ENCODE results near the gene PCDHA4. TPM values are rescaled to one million over a fixed set of nuclear protein-coding genes. Genes with fewer than 3 reads are reported as not detected.
A peak's percentile ranks its signal among the peaks of the same experiment; 100 is the strongest.
"Not testable (repeated sequence)": the region's sequence is repeated elsewhere in the genome, so short reads cannot be mapped to it uniquely, and the experiment has no call there.

Gene PCDHA4
- total and polyA plus RNA-seq, 2 donors (not counting 1 experiment from before 2014, with no cell fraction given), result 0.42 to 1.2 TPM

GRCh38 chr5:140829511-140830501, 22.9 kb downstream of the PCDHA4 start:
- H2AFZ ChIP-seq (ENCODE audit: low read length); H3K4me2 ChIP-seq (ENCODE audit: extremely low read depth, insufficient read depth, low read length); DNase-seq (ENCODE audit: low read depth in 2 of 2); H3K4me1 ChIP-seq (ENCODE audit: control insufficient read depth, extremely low read depth, insufficient read depth, low read length); H3K27me3 ChIP-seq (ENCODE audit: control insufficient read depth, insufficient read depth, low read length); H3K4me3 ChIP-seq (replicated peaks in 1 of 4; ENCODE audit: control extremely low read depth in 1 of 4, insufficient read depth in 1 of 4, low read depth in 3 of 4, low read length in 4 of 4); H3K9me3 ChIP-seq (ENCODE audit: control insufficient read depth, insufficient read depth, low read depth, low read length); H3K79me2 ChIP-seq (ENCODE audit: control insufficient read depth, insufficient read depth, low read length); H3K9ac ChIP-seq (ENCODE audit: insufficient read depth, low read length); H4K20me1 ChIP-seq (ENCODE audit: control insufficient read depth, extremely low read depth, insufficient read depth, low read length); H3K27ac ChIP-seq (ENCODE audit: insufficient read depth, low read length); H3K36me3 ChIP-seq (ENCODE audit: control insufficient read depth, insufficient read depth, low read length): not testable (repeated sequence)

GRCh38 chr5:140833993-140834392, 27.1 kb downstream of the PCDHA4 start, which contains the start of gene PCDHA7:
Gene PCDHA7, plus strand, starts transcription at chr5:140834269. Its CDS starts 115 bp downstream, at chr5:140834384.
- peak within 1 kb of the TSS in 2 of 4 experiments; percentile 16 to 43 for H3K4me3 ChIP-seq (replicated peaks in 1 of 4; ENCODE audit: control extremely low read depth in 1 of 4, insufficient read depth in 1 of 4, low read depth in 3 of 4, low read length in 4 of 4)
- H2AFZ ChIP-seq (ENCODE audit: low read length), result peak within 1 kb of the TSS; percentile 29

GRCh38 chr5:140834439-140835008, 27.7 kb downstream of the PCDHA4 start:
- not testable (repeated sequence) for H4K20me1 ChIP-seq (ENCODE audit: control insufficient read depth, extremely low read depth, insufficient read depth, low read length); H3K27ac ChIP-seq (ENCODE audit: insufficient read depth, low read length); H3K9me3 ChIP-seq (ENCODE audit: control insufficient read depth, insufficient read depth, low read depth, low read length); H3K9ac ChIP-seq (ENCODE audit: insufficient read depth, low read length); H3K27me3 ChIP-seq (ENCODE audit: control insufficient read depth, insufficient read depth, low read length); H3K36me3 ChIP-seq (ENCODE audit: control insufficient read depth, insufficient read depth, low read length); H3K4me2 ChIP-seq (ENCODE audit: extremely low read depth, insufficient read depth, low read length); H3K4me1 ChIP-seq (ENCODE audit: control insufficient read depth, extremely low read depth, insufficient read depth, low read length); DNase-seq (ENCODE audit: low read depth in 2 of 2); H3K79me2 ChIP-seq (ENCODE audit: control insufficient read depth, insufficient read depth, low read length)
- Histone ChIP-seq H2AFZ (ENCODE audit: low read length) (peak overlapping the region; percentile 29), H3K4me3 (replicated peaks in 1 of 4; ENCODE audit: control extremely low read depth in 1 of 4, insufficient read depth in 1 of 4, low read depth in 3 of 4, low read length in 4 of 4) (peak overlapping the region in 2 of 4 experiments; percentile 16 to 43)

More at GRCh38 chr5:140833993-140834392, 27.1 kb downstream of the PCDHA4 start, which contains the start of gene PCDHA7:
- H3K27ac ChIP-seq (ENCODE audit: insufficient read depth, low read length), result no peak within 1 kb of the TSS
- H3K27me3 ChIP-seq (ENCODE audit: control insufficient read depth, insufficient read depth, low read length), result no peaks in the 10 kb centered on the region
- TF ChIP-seq EZH2 (IDR thresholded peaks at IDR 0.05; ENCODE audit: low read length, missing control alignments) (no peak), CTCF (conservative IDR thresholded peaks at IDR 0.05 in 1 of 2, IDR thresholded peaks at IDR 0.05 in 1 of 2; ENCODE audit: low read depth in 1 of 2, low read length in 2 of 2) (peak in 1 of 2 donors; percentile 1)
- no peaks in the 10 kb centered on the region for H4K20me1 ChIP-seq (ENCODE audit: control insufficient read depth, extremely low read depth, insufficient read depth, low read length)
- no peaks in the 10 kb centered on the region for H3K36me3 ChIP-seq (ENCODE audit: control insufficient read depth, insufficient read depth, low read length)
- DNase-seq (ENCODE audit: low read depth in 2 of 2), result peak; percentile 14 to 32
- H3K4me2 ChIP-seq (ENCODE audit: extremely low read depth, insufficient read depth, low read length), result no peak within 1 kb of the TSS
- H3K9ac ChIP-seq (ENCODE audit: insufficient read depth, low read length), result no peak within 1 kb of the TSS
- H3K4me1 ChIP-seq (ENCODE audit: control insufficient read depth, extremely low read depth, insufficient read depth, low read length), result no peaks in the 10 kb centered on the region
- no peaks in the 10 kb centered on the region for H3K9me3 ChIP-seq (ENCODE audit: control insufficient read depth, insufficient read depth, low read depth, low read length)
- H3K79me2 ChIP-seq (ENCODE audit: control insufficient read depth, insufficient read depth, low read length), result no peaks in the 10 kb centered on the region
